Muscle layer of duodenum (tissue), 2 donors: Measurements from ENCODE around the gene KRTAP10-11.
"Not testable (repeated sequence)": the region's sequence is repeated elsewhere in the genome, so short reads cannot be mapped to it uniquely, and the experiment has no call there.

Experiments used
- H3K27ac ChIP-seq: one replicate; pipeline ENCODE4 v1.7.0; 2013; ENCODE audit warnings: mild to moderate bottlenecking, low read length
- H3K27me3 ChIP-seq: one replicate; pipeline ENCODE4 v1.7.0; 2013; ENCODE audit warnings: low read depth, mild to moderate bottlenecking, control low read depth, low read length
- H3K36me3 ChIP-seq, 2 donors: one replicate each; pipeline ENCODE4 v1.7.0; 2013; ENCODE audit warnings: low read length in 2 of 2, control low read depth in 1 of 2, mild to moderate bottlenecking in 1 of 2; ENCODE audit not compliant: insufficient read depth in 2 of 2, control insufficient read depth in 1 of 2
- H3K4me1 ChIP-seq, 2 donors: one replicate each; pipeline ENCODE4 v1.7.0; 2013; ENCODE audit warnings: low read length in 2 of 2, mild to moderate bottlenecking in 2 of 2, control low read depth in 1 of 2, moderate library complexity in 1 of 2; ENCODE audit not compliant: insufficient read depth in 2 of 2, control insufficient read depth in 1 of 2
- H3K4me3 ChIP-seq, 2 donors: one replicate each; pipeline ENCODE4 v1.7.0; 2013; ENCODE audit warnings: low read length in 2 of 2, low read depth in 1 of 2, mild to moderate bottlenecking in 1 of 2
- H3K9me3 ChIP-seq, 2 donors: one replicate each; pipeline ENCODE4 v1.7.0; 2013; ENCODE audit warnings: low read length in 2 of 2, control low read depth in 1 of 2, mild to moderate bottlenecking in 1 of 2; ENCODE audit not compliant: control insufficient read depth in 1 of 2
- donor health status: healthy.

Gene KRTAP10-11

GRCh38 chr21:44616591-44616926, 29.7 kb upstream of the KRTAP10-11 start:
- H3K36me3 ChIP-seq: no peaks in the 10 kb centered on the region
- H3K9me3 ChIP-seq: peaks cover 0 to 12% of the 10 kb centered on the region in 2 donors
- H3K4me3 ChIP-seq: no peak overlapping the region
- H3K4me1 ChIP-seq: no peaks in the 10 kb centered on the region
- no peak overlapping the region for H3K27ac ChIP-seq
- no peaks in the 10 kb centered on the region for H3K27me3 ChIP-seq

- Histone ChIP-seq H3K27me3 (no peaks in the 10 kb centered on the region), H3K4me1 (no peaks in the 10 kb centered on the region), H3K9me3 (peaks cover 0 to 7% of the 10 kb centered on the region in 2 donors), H3K27ac (no peak overlapping the region), H3K36me3 (no peaks in the 10 kb centered on the region), H3K4me3 (no peak overlapping the region)
Observed at GRCh38 chr21:44617071-44617501, 29.1 kb upstream of the KRTAP10-11 start.

GRCh38 chr21:44618504-44618903, 27.7 kb upstream of the KRTAP10-11 start:
- Histone ChIP-seq H3K4me1 (no peaks in the 10 kb centered on the region), H3K27ac (no peak overlapping the region), H3K9me3 (peaks cover 0 to 18% of the 10 kb centered on the region in 2 donors), H3K36me3 (no peaks in the 10 kb centered on the region), H3K4me3 (no peak overlapping the region), H3K27me3 (no peaks in the 10 kb centered on the region)

- peaks cover 3 to 21% of the 10 kb centered on the region in 2 donors for H3K9me3 ChIP-seq
- H3K27ac ChIP-seq: no peak overlapping the region
- H3K36me3 ChIP-seq: no peaks in the 10 kb centered on the region
Observed at GRCh38 chr21:44618909-44619308, 27.3 kb upstream of the KRTAP10-11 start.

GRCh38 chr21:44619886-44620285, 26.3 kb upstream of the KRTAP10-11 start:
- H3K27ac ChIP-seq: no peak overlapping the region
- peaks cover 10 to 31% of the 10 kb centered on the region in 2 donors for H3K9me3 ChIP-seq
- no peak overlapping the region for H3K4me3 ChIP-seq
- H3K27me3 ChIP-seq: no peaks in the 10 kb centered on the region
- H3K36me3 ChIP-seq: no peaks in the 10 kb centered on the region
- no peaks in the 10 kb centered on the region for H3K4me1 ChIP-seq

More at GRCh38 chr21:44618909-44619308, 27.3 kb upstream of the KRTAP10-11 start:
- no peaks in the 10 kb centered on the region for H3K27me3 ChIP-seq
- H3K4me1 ChIP-seq: no peaks in the 10 kb centered on the region
- no peak overlapping the region for H3K4me3 ChIP-seq

- Histone ChIP-seq H3K4me1 (no peaks in the 10 kb centered on the region), H3K4me3 (no peak overlapping the region), H3K9me3 (peaks cover 10 to 34% of the 10 kb centered on the region in 2 donors), H3K27me3 (no peaks in the 10 kb centered on the region), H3K36me3 (no peaks in the 10 kb centered on the region), H3K27ac (no peak overlapping the region)
Observed at GRCh38 chr21:44623575-44623974, 22.6 kb upstream of the KRTAP10-11 start.

GRCh38 chr21:44625756-44626155, 20.5 kb upstream of the KRTAP10-11 start:
- H3K27me3 ChIP-seq: no peaks in the 10 kb centered on the region
- no peak overlapping the region for H3K4me3 ChIP-seq
- H3K27ac ChIP-seq: no peak overlapping the region
- H3K9me3 ChIP-seq: peaks cover 12 to 32% of the 10 kb centered on the region in 2 donors
- no peaks in the 10 kb centered on the region for H3K4me1 ChIP-seq
- H3K36me3 ChIP-seq: no peaks in the 10 kb centered on the region

- H3K4me3 ChIP-seq: no peak overlapping the region
- H3K27ac ChIP-seq: no peak overlapping the region
- H3K27me3 ChIP-seq: no peaks in the 10 kb centered on the region
- H3K4me1 ChIP-seq: no peaks in the 10 kb centered on the region
- peaks cover 13 to 35% of the 10 kb centered on the region in 2 donors for H3K9me3 ChIP-seq
- no peaks in the 10 kb centered on the region for H3K36me3 ChIP-seq
Observed at GRCh38 chr21:44626262-44626661, 20.0 kb upstream of the KRTAP10-11 start.

- Histone ChIP-seq H3K27ac (no peak within 1 kb of the TSS), H3K27me3 (no peaks in the 10 kb centered on the region), H3K9me3 (peaks cover 13 to 39% of the 10 kb centered on the region in 2 donors), H3K4me1 (no peaks in the 10 kb centered on the region), H3K36me3 (no peaks in the 10 kb centered on the region), H3K4me3 (no peak within 1 kb of the TSS)
Observed at GRCh38 chr21:44626673-44627143, 19.5 kb upstream of the KRTAP10-11 start, which contains the start of gene KRTAP10-9. KRTAP10-9 (plus strand) TSS chr21:44627093; CDS start chr21:44627172, 79 bp downstream.

- peaks cover 16 to 43% of the 10 kb centered on the region in 2 donors for H3K9me3 ChIP-seq
- H3K4me1 ChIP-seq, H3K4me3 ChIP-seq, H3K36me3 ChIP-seq, H3K27me3 ChIP-seq, H3K27ac ChIP-seq: not testable (repeated sequence)
Observed at GRCh38 chr21:44627181-44627822, 18.9 kb upstream of the KRTAP10-11 start.

- H3K9me3 ChIP-seq: peaks cover 17 to 41% of the 10 kb centered on the region in 2 donors
- not testable (repeated sequence) for H3K4me1 ChIP-seq, H3K27me3 ChIP-seq, H3K36me3 ChIP-seq, H3K4me3 ChIP-seq, H3K27ac ChIP-seq
Observed at GRCh38 chr21:44627831-44628233, 18.4 kb upstream of the KRTAP10-11 start.
